ENCODE measurements around the gene MMP20.
"Not testable (repeated sequence)": the region's sequence is repeated elsewhere in the genome, so short reads cannot be mapped to it uniquely, and the experiment has no call there.

Gene MMP20

GRCh38 chr11:102637731-102638130, 12.6 kb upstream of the MMP20 start:
- Mint-ChIP-seq H3K27me3 (ENCODE audit: low read depth) (peaks cover 19% of the 10 kb centered on the region), H3K4me3 (no peak overlapping the region), H3K36me3 (ENCODE audit: low read depth) (no peaks in the 10 kb centered on the region), H3K9me3 (no peaks in the 10 kb centered on the region), H3K4me1 (ENCODE audit: low read depth) (no peaks in the 10 kb centered on the region), H3K27ac (no peak overlapping the region)
- no peak for DNase-seq (ENCODE audit: low spot score)

DNA sequence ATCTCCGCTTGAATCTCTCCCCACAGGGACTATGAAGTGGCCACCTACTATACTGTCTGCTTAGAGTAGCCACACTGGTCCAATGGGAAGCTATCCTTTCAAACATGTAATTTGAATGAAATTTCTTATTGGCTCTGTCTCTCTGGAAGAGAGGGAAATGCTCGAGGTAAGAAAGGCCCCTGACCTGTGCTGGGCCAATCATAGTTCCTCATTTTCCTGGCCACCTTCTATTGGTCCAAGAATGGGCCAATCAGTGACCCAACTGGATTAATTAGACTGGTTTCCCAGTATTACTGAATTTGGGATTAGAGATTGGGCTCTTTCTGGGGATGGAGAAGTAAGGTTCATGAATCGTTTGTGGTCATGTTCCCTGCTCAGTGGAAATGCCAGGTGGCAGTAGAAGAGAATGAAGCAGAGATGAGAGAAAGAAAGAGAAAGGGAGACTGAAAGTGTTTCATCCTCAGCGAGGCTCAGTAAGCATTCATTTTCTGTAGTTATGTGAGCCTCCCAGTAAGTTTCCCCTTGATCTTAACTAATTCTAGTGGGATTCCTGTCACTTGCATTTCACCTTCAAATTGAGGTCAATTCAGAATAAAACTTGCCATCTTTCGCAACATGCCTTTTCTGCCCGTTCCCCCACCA, 8.4 kb upstream of the MMP20 start:
- no peaks in the 10 kb centered on the region for H3K36me3 Mint-ChIP-seq (ENCODE audit: low read depth)
- H3K27me3 Mint-ChIP-seq (ENCODE audit: low read depth) = peaks cover 32% of the 10 kb centered on the region
- no peak overlapping the region for H3K27ac Mint-ChIP-seq
- H3K9me3 Mint-ChIP-seq = no peaks in the 10 kb centered on the region
- no peak overlapping the region for H3K4me3 Mint-ChIP-seq
- no peak for DNase-seq (ENCODE audit: low spot score)
- peaks cover 3% of the 10 kb centered on the region for H3K4me1 Mint-ChIP-seq (ENCODE audit: low read depth)

GRCh38 chr11:102632026-102632425, 6.9 kb upstream of the MMP20 start:
- H3K4me3 Mint-ChIP-seq = no peak overlapping the region
- peaks cover 3% of the 10 kb centered on the region for H3K4me1 Mint-ChIP-seq (ENCODE audit: low read depth)
- no peaks in the 10 kb centered on the region for H3K36me3 Mint-ChIP-seq (ENCODE audit: low read depth)
- DNase-seq (ENCODE audit: low spot score) = no peak
- peaks cover 30% of the 10 kb centered on the region for H3K27me3 Mint-ChIP-seq (ENCODE audit: low read depth)
- no peak overlapping the region for H3K27ac Mint-ChIP-seq
- H3K9me3 Mint-ChIP-seq = no peaks in the 10 kb centered on the region

DNA sequence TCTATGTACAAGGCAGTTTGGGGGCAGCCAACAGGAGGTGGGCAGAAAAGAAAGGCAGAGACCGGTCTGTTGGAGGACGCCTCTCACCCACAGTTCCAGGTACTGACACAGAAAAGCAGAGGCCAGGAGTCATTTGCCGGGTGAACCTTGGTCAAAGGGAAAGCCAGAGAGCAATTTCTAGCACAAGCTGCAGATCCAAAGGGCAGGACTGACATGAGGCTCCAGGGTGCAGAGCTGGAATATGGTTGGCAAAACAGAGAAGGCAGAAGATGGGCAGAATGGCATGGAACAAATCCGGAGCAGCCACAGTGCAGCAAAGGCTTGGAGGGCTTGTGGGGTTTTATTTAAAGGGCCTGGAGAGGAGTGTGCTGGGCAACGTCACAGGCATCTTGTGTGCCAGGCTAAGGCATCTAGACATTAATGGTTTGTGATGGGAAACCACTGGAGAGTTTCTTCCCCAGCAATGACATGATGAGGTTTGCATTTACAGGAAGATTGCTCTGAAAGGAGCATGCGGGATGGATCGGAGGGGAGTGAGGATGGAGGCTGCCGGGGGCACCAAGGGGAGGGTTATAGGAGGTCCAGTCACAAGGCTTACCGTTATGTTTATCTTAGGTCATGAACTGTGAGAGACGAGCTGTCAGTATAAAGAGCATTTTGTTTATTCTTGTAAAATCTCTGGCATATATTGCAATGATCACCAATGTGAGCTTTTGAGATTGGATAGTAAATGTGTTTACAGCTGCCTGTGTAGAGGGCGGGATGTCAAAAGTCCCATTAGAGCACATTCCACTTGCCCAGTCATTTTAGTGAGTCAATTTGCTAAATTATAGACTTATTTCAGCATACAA, 5.7 kb upstream of the MMP20 start:
- DNase-seq (ENCODE audit: low spot score) = no peak
- Mint-ChIP-seq H3K4me1 (ENCODE audit: low read depth) (peaks cover 3% of the 10 kb centered on the region), H3K4me3 (no peak overlapping the region), H3K27ac (no peak overlapping the region), H3K27me3 (ENCODE audit: low read depth) (peaks cover 36% of the 10 kb centered on the region), H3K9me3 (no peaks in the 10 kb centered on the region), H3K36me3 (ENCODE audit: low read depth) (no peaks in the 10 kb centered on the region)

DNA sequence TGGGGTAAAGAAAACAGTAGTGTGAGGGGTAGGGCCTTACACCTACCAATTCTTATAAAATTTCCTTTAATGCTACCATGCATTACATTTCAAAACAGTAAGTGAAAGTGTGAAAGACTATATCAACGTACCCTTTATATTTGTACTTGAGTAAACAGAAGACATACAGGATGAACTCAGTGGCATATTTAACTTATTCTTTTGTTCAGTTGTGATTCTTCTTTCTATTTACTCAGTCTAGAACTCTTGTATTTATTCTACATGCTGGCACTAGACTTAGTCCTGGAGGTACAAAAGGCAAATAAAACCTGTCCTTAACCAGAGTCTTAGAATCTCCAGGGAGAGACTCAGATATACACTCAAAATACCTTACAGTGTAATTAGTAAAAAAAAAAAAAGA, 4.8 kb upstream of the MMP20 start:
- not testable (repeated sequence) for H3K27ac Mint-ChIP-seq; DNase-seq (ENCODE audit: low spot score); H3K4me1 Mint-ChIP-seq (ENCODE audit: low read depth); H3K4me3 Mint-ChIP-seq; H3K9me3 Mint-ChIP-seq; H3K36me3 Mint-ChIP-seq (ENCODE audit: low read depth)
- H3K27me3 Mint-ChIP-seq (ENCODE audit: low read depth) = peaks cover 40% of the 10 kb centered on the region

DNA sequence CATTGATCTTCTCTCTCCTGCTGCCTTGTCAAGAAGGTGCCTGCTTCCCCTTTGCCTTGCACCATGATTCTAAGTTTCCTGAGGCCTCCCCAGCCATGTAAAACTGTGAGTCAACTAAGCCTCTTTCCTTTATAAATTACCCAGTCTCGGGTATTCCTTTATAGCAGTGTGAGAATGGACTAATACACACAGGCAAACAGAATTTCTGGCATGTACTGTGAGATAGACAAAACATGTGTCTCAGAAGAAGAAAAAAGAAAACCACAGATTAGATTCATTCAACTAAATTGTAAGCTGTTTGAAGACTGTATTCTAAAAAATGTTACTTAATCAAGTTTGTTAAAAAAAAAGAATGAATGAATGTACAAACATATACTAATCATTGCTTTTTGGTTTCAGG, 1.5 kb upstream of the MMP20 start:
- H3K27ac Mint-ChIP-seq = no peak overlapping the region
- no peaks in the 10 kb centered on the region for H3K4me1 Mint-ChIP-seq (ENCODE audit: low read depth)
- DNase-seq (ENCODE audit: low spot score) = no peak
- peaks cover 47% of the 10 kb centered on the region for H3K27me3 Mint-ChIP-seq (ENCODE audit: low read depth)
- no peaks in the 10 kb centered on the region for H3K36me3 Mint-ChIP-seq (ENCODE audit: low read depth)
- no peak overlapping the region for H3K4me3 Mint-ChIP-seq
- H3K9me3 Mint-ChIP-seq = no peaks in the 10 kb centered on the region

GRCh38 chr11:102623998-102624397, 1.1 kb downstream of the MMP20 start:
- Mint-ChIP-seq H3K4me3 (no peak overlapping the region), H3K4me1 (ENCODE audit: low read depth) (peaks cover 2% of the 10 kb centered on the region), H3K27me3 (ENCODE audit: low read depth) (peaks cover 32% of the 10 kb centered on the region), H3K36me3 (ENCODE audit: low read depth) (no peaks in the 10 kb centered on the region), H3K9me3 (no peaks in the 10 kb centered on the region), H3K27ac (no peak overlapping the region)
- DNase-seq (ENCODE audit: low spot score) = no peak

DNA sequence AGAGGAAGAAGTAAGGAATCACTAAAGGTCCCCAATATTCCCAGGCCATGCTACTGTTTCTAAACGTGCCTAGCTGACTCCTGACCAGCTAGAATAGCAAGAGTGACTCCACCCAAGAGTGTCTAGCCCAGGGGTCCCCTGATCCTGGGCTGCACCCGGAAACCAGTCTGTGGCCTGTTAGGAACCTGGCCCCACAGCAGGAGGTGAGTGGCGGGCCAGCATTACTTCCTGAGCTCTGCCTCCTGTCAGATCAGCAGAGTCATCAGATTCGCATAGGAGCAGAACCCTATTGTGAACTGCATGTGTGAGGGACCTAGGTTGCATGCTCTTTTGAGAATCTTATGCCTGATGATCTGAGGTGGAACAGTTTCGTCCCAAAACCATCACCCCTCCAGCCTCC, 2.0 kb downstream of the MMP20 start:
- Mint-ChIP-seq H3K27ac (no peak overlapping the region), H3K27me3 (ENCODE audit: low read depth) (peaks cover 31% of the 10 kb centered on the region), H3K36me3 (ENCODE audit: low read depth) (no peaks in the 10 kb centered on the region), H3K9me3 (no peaks in the 10 kb centered on the region), H3K4me3 (no peak overlapping the region), H3K4me1 (ENCODE audit: low read depth) (peaks cover 2% of the 10 kb centered on the region)
- no peak for DNase-seq (ENCODE audit: low spot score)

DNA sequence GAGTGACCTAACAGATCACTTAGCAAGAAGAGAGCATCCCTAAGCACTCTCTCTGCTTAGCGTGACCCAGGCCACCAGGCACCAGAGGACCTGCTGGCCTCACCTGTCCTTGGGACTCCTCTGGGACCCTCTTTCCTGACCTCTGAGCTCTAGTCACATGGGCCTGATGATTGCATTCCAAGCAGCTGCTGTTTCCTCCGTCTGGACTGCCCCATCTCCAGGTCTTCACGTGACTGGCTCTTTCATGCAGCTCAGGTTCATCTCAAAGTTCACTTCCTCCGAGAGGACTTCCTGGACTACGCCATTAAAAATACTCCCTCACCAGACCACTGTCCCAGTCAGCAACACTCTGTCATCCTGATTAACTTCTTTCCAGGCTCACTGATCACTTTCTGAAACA, 2.9 kb downstream of the MMP20 start:
- Mint-ChIP-seq H3K4me1 (ENCODE audit: low read depth) (peaks cover 2% of the 10 kb centered on the region), H3K4me3 (no peak overlapping the region), H3K27me3 (ENCODE audit: low read depth) (peaks cover 29% of the 10 kb centered on the region), H3K9me3 (no peaks in the 10 kb centered on the region), H3K27ac (no peak overlapping the region), H3K36me3 (ENCODE audit: low read depth) (no peaks in the 10 kb centered on the region)
- no peak for DNase-seq (ENCODE audit: low spot score)

DNA sequence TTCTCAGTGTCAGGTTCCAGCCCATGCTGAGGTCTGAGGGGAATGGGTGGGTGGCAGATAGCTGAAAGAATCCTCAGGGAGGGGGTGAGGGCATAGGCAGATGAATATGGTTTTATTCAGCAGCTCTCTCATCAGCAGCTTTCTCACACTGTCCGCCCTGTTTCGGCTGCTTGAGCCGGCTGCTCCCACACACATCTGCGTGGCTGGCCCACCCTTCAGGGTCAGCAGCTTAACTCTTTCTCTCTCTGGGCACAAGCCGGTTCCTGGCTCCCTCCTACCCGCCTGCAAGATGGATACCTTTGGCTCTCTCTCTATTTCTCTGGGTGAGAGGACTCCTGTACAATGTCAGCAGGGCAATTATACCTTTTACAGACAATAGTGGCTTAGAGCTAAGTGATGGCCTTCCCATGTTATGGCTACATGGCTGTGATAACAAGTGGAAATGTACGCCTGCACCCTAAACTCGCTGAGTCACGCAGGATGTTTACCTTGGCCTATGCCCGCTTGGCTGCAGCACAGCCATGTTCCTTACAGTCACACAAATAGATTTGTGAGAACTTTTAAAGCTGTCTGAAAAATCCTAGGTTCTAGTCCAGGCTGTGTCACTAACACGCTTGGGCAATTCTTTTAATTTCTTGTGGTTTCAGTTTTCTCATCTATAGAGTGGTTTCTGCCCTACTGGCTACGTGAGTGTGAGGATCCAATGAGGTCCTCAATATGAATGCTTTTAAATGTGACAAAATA, 4.1 kb downstream of the MMP20 start:
- Mint-ChIP-seq H3K27ac (no peak overlapping the region), H3K4me1 (ENCODE audit: low read depth) (peaks cover 2% of the 10 kb centered on the region), H3K4me3 (no peak overlapping the region), H3K36me3 (ENCODE audit: low read depth) (no peaks in the 10 kb centered on the region), H3K9me3 (no peaks in the 10 kb centered on the region), H3K27me3 (ENCODE audit: low read depth) (peaks cover 18% of the 10 kb centered on the region)
- no peak for DNase-seq (ENCODE audit: low spot score)

- no peak overlapping the region for H3K4me3 Mint-ChIP-seq
- no peak overlapping the region for H3K27ac Mint-ChIP-seq
- H3K27me3 Mint-ChIP-seq (ENCODE audit: low read depth) = peaks cover 12% of the 10 kb centered on the region
- DNase-seq (ENCODE audit: low spot score) = no peak
- H3K4me1 Mint-ChIP-seq (ENCODE audit: low read depth) = peaks cover 2% of the 10 kb centered on the region
- H3K36me3 Mint-ChIP-seq (ENCODE audit: low read depth) = no peaks in the 10 kb centered on the region
- H3K9me3 Mint-ChIP-seq = no peaks in the 10 kb centered on the region
These were observed 5.0 kb downstream of the MMP20 start for GRCh38 chr11:102620179-102620578.

DNA sequence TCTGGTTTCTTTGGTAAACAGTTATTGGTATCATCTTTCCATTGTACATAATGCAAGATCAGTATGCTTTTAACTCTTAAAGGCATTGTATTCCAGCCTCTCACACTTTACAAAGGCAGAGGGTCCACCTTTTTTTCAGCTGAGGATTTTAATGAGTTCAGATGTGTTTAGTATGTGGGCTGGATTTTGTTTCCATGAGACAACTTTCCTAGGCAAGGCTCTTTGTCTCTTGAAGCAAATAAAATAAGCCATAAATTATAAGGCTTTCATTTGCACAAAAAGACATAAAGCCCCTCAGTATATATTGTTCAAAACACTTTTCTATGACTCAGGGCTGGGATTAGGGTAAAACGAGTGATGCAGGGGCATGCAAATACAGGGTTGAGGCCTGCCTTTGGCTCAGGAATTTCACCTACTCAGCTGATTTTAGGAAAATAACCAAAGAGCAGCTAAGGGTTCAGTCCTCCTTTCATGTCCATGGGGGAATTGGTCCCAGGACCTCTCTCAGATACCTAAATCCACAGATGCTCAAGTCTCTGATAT, 7.6 kb downstream of the MMP20 start:
- H3K27me3 Mint-ChIP-seq (ENCODE audit: low read depth) = peaks cover 6% of the 10 kb centered on the region
- DNase-seq (ENCODE audit: low spot score) = no peak
- no peak overlapping the region for H3K27ac Mint-ChIP-seq
- no peaks in the 10 kb centered on the region for H3K9me3 Mint-ChIP-seq
- peaks cover 5% of the 10 kb centered on the region for H3K4me1 Mint-ChIP-seq (ENCODE audit: low read depth)
- no peak overlapping the region for H3K4me3 Mint-ChIP-seq
- no peaks in the 10 kb centered on the region for H3K36me3 Mint-ChIP-seq (ENCODE audit: low read depth)

- no peak for DNase-seq (ENCODE audit: low spot score)
- H3K27ac Mint-ChIP-seq = no peak overlapping the region
- H3K4me3 Mint-ChIP-seq = no peak overlapping the region
- no peaks in the 10 kb centered on the region for H3K9me3 Mint-ChIP-seq
- peaks cover 3% of the 10 kb centered on the region for H3K27me3 Mint-ChIP-seq (ENCODE audit: low read depth)
- H3K36me3 Mint-ChIP-seq (ENCODE audit: low read depth) = no peaks in the 10 kb centered on the region
- H3K4me1 Mint-ChIP-seq (ENCODE audit: low read depth) = peaks cover 12% of the 10 kb centered on the region
These were observed 9.2 kb downstream of the MMP20 start for GRCh38 chr11:102615894-102616432.
